MM.1S (cell line): Measurements from ENCODE around the gene SYT4.

Source experiments
- DNase-seq: peaks from one replicate; pipeline ENCODE4 v3.0.0-alpha.2; 2015
- H2AFZ ChIP-seq: fragments of 300-600 bp; sonication (generic); 2 replicates; pipeline ENCODE4 v1.6.0; 2016; ENCODE audit warnings: antibody characterized with exemption, low read length
- H3F3A ChIP-seq: fragments of 300-600 bp; sonication (generic); 2 replicates; pipeline ENCODE4 v1.6.1; 2016; ENCODE audit warnings: mild to moderate bottlenecking, antibody characterized with exemption, low read length, moderate library complexity, mixed read lengths; ENCODE audit not compliant: insufficient read depth
- H3K27ac ChIP-seq: fragments of 300-600 bp; sonication (generic); 2 replicates; pipeline ENCODE4 v1.5.1; 2016; ENCODE audit warnings: mild to moderate bottlenecking, low read length
- H3K27me3 ChIP-seq: fragments of 300-600 bp; sonication (generic); replicated peaks from 2 replicates; pipeline ENCODE4 v1.6.0; 2016; ENCODE audit warnings: low read length; ENCODE audit not compliant: insufficient read depth
- H3K36me3 ChIP-seq: fragments of 300-600 bp; sonication (generic); replicated peaks from 2 replicates; pipeline ENCODE4 v1.6.1; 2016; ENCODE audit warnings: mild to moderate bottlenecking, low read length, mixed read lengths; ENCODE audit not compliant: insufficient read depth
- H3K4me1 ChIP-seq: fragments of 300-600 bp; sonication (generic); 2 replicates; pipeline ENCODE4 v1.6.1; 2016; ENCODE audit warnings: low read length, mixed read lengths
- H3K4me2 ChIP-seq: fragments of 300-600 bp; sonication (generic); 2 replicates; pipeline ENCODE4 v1.6.0; 2016; ENCODE audit warnings: low read depth, low read length
- H3K4me3 ChIP-seq: fragments of 300-600 bp; sonication (generic); 2 replicates; pipeline ENCODE4 v1.5.1; 2016; ENCODE audit warnings: low read length, mixed read lengths
- H3K79me2 ChIP-seq: fragments of 300-600 bp; sonication (generic); 2 replicates; pipeline ENCODE4 v1.6.1; 2016; ENCODE audit warnings: mixed run types, low read length, mixed read lengths
- H3K9ac ChIP-seq: fragments of 300-600 bp; sonication (generic); 2 replicates; pipeline ENCODE4 v1.6.1; 2016; ENCODE audit warnings: low read length, mixed read lengths
- H3K9me2 ChIP-seq: fragments of 300-600 bp; sonication (generic); replicated peaks from 2 replicates; pipeline ENCODE4 v1.6.1; 2016; ENCODE audit warnings: mild to moderate bottlenecking, low read length, mixed read lengths; ENCODE audit not compliant: insufficient read depth
- H3K9me3 ChIP-seq: fragments of 300-600 bp; sonication (generic); replicated peaks from 2 replicates; pipeline ENCODE4 v1.6.1; 2016; ENCODE audit warnings: mild to moderate bottlenecking, low read length, mixed read lengths; ENCODE audit not compliant: insufficient read depth
- H4K20me1 ChIP-seq: fragments of 300-600 bp; sonication (generic); 2 replicates; pipeline ENCODE4 v1.6.1; 2016; ENCODE audit warnings: mild to moderate bottlenecking, low read length, moderate library complexity, mixed read lengths; ENCODE audit not compliant: insufficient read depth
- EZH2 ChIP-seq: fragments of 300-600 bp; sonication (generic); optimal IDR thresholded peaks from 2 replicates; pipeline ENCODE3; 2017; ENCODE audit warnings: low read depth, mild to moderate bottlenecking, antibody characterized with exemption, low read length, mixed read lengths
- EZH2phosphoT487 ChIP-seq: fragments of 300-600 bp; sonication (generic); IDR thresholded peaks from 2 replicates; pipeline ENCODE4 v1.6.1; 2018; ENCODE audit warnings: antibody characterized with exemption, low read length
- TF ChIP-seq, protein P1 (sequence below): fragments of 300-600 bp; sonication (generic); IDR thresholded peaks from 2 replicates; pipeline ENCODE4 v1.5.1; 2016; ENCODE audit warnings: antibody characterized with exemption, low read length, mixed read lengths

The SYT4 gene

DNA sequence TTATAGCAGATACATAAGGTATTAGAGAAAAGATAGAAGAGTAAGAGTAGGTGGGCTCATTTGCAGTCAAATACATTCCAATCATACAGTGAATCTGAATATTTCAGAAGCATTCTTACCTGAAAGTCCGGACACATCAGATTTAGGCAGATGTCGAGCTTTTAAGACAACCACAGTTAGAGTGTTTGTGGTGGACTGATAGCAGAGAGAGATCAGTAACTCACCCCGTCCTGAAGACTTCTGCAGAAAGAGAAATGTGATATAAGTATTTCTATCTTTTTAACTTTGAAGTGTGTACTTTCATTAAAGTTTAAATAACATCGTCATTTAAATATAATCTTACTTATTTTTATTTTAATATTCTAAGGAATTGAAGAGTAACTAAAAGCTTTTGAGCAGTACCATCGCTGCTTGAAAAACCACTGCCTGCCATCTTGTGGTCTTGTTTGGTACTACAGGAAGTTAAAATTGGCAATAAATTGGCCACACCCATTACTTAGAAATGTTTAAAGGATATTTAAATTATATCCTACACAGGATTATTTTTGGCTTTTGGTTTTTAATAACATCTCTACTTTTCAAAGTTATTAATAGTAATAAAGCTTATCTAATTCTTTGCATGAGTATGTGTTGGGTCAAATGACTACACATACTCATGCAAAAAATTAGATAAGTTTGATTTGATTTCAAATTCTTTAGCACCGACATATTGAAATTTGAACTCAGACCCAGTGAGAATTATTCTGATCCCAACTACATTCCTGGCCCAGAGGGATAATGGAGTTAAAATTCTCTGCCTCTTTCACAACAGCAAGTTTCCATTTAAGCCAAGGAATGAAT, 5.5 kb downstream of the SYT4 start:
- peak; percentile 36 for DNase-seq
- no peaks in the 10 kb centered on the region for H3F3A ChIP-seq

DNA sequence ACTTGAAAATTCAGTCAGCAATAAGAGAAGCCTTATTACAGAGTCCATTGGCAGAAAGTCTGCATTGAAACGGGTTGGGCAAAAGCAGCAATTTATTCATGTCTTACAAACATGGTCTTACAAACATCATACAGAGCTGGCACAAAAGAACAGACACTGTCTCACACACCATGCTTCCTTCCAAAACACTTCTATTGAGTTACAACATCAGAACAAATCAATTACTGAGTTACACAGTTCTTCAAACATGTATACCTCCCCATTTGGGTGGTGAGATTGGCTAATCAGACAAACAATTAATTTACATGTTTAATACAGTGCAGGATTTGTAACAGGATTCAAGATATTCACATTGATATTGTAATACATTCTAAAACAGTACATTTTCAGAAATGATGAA, 9.5 kb downstream of the SYT4 start:
- DNase-seq: no peak
- Histone ChIP-seq H3K9me2 (no peaks in the 10 kb centered on the region), H3K9ac (no peak overlapping the region), H3F3A (no peaks in the 10 kb centered on the region), H3K4me2 (no peak overlapping the region), H2AFZ (no peak overlapping the region), H3K36me3 (no peaks in the 10 kb centered on the region), H3K4me3 (no peak overlapping the region), H3K4me1 (no peaks in the 10 kb centered on the region), H3K9me3 (no peaks in the 10 kb centered on the region), H3K27ac (no peak overlapping the region), H3K27me3 (no peaks in the 10 kb centered on the region), H3K79me2 (no peaks in the 10 kb centered on the region), H4K20me1 (no peaks in the 10 kb centered on the region)
- TF ChIP-seq, protein P1, sequence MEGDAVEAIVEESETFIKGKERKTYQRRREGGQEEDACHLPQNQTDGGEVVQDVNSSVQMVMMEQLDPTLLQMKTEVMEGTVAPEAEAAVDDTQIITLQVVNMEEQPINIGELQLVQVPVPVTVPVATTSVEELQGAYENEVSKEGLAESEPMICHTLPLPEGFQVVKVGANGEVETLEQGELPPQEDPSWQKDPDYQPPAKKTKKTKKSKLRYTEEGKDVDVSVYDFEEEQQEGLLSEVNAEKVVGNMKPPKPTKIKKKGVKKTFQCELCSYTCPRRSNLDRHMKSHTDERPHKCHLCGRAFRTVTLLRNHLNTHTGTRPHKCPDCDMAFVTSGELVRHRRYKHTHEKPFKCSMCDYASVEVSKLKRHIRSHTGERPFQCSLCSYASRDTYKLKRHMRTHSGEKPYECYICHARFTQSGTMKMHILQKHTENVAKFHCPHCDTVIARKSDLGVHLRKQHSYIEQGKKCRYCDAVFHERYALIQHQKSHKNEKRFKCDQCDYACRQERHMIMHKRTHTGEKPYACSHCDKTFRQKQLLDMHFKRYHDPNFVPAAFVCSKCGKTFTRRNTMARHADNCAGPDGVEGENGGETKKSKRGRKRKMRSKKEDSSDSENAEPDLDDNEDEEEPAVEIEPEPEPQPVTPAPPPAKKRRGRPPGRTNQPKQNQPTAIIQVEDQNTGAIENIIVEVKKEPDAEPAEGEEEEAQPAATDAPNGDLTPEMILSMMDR: no peak
- TF ChIP-seq EZH2phosphoT487: no peak
- TF ChIP-seq EZH2: no peak

More for the DNA sequence above, 5.5 kb downstream of the SYT4 start:
- H4K20me1 ChIP-seq: no peaks in the 10 kb centered on the region
- H3K36me3 ChIP-seq: no peaks in the 10 kb centered on the region
- TF ChIP-seq EZH2phosphoT487: no peak
- TF ChIP-seq, protein P1: peak; percentile 58
- no peaks in the 10 kb centered on the region for H3K9me3 ChIP-seq
- H3K9ac ChIP-seq: no peak overlapping the region
- H2AFZ ChIP-seq: no peak overlapping the region
- no peaks in the 10 kb centered on the region for H3K27me3 ChIP-seq
- no peak overlapping the region for H3K4me2 ChIP-seq
- H3K79me2 ChIP-seq: no peaks in the 10 kb centered on the region
- H3K9me2 ChIP-seq: no peaks in the 10 kb centered on the region
- no peak overlapping the region for H3K27ac ChIP-seq
- no peaks in the 10 kb centered on the region for H3K4me1 ChIP-seq
- H3K4me3 ChIP-seq: no peak overlapping the region

DNA sequence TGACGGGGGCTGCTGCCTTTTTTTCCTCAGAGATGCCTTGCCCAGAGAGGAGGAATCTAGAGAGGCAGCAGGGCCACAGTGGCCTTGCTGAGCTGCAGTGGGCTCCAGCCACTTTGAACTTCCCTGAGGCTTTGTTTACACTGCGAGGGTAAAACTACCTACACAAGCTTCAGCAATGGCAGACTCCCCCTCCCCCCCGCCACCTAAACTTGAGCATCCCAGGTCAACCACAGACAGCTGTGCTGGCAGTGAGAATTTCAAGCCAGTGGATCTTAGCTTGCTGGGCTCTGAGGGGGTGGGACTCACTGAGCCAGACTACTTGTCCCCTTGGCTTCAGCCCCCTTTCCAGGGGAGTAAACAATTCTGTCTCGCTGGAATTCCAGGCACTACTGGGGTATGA, 11.8 kb downstream of the SYT4 start:
- DNase-seq: no peak
- H2AFZ ChIP-seq: no peak overlapping the region
- no peak overlapping the region for H3K27ac ChIP-seq
- no peaks in the 10 kb centered on the region for H3K9me3 ChIP-seq
- no peaks in the 10 kb centered on the region for H3F3A ChIP-seq
- no peaks in the 10 kb centered on the region for H3K4me1 ChIP-seq
- H3K9ac ChIP-seq: no peak overlapping the region
- no peaks in the 10 kb centered on the region for H3K36me3 ChIP-seq
- H3K79me2 ChIP-seq: no peaks in the 10 kb centered on the region
- H4K20me1 ChIP-seq: no peaks in the 10 kb centered on the region
- H3K4me2 ChIP-seq: no peak overlapping the region
- no peak for TF ChIP-seq EZH2phosphoT487
- TF ChIP-seq, protein P1: no peak
- TF ChIP-seq EZH2: no peak
- no peak overlapping the region for H3K4me3 ChIP-seq
- H3K27me3 ChIP-seq: no peaks in the 10 kb centered on the region
- H3K9me2 ChIP-seq: no peaks in the 10 kb centered on the region
